Measurements from ENCODE around the gene RSAD2.

The RSAD2 gene

GRCh38 chr2:6944555-6944954 lies 67.0 kb downstream of the RSAD2 start:
- DNase-seq (ENCODE audit: low read depth in 2 of 2) = no peak

- no peak for DNase-seq (ENCODE audit: low read depth in 2 of 2)
Observed at GRCh38 chr2:6945087-6945813, 67.7 kb downstream of the RSAD2 start.

- DNase-seq (ENCODE audit: low read depth in 2 of 2) = no peak
Observed at GRCh38 chr2:6945821-6946220, 68.2 kb downstream of the RSAD2 start.

GRCh38 chr2:6946722-6947121 lies 69.1 kb downstream of the RSAD2 start:
- no peak for DNase-seq (ENCODE audit: low read depth in 2 of 2)

All from stimulated activated CD8-positive, alpha-beta memory T cell treated with anti-CD3 and anti-CD28 coated beads, Interleukin-2, amount 100 ng/mL, for 1 hour (primary cell).